ENCODE results near the gene ZAR1. TPM values are rescaled to one million over a fixed set of nuclear protein-coding genes. Genes with fewer than 3 reads are reported as not detected.

ZAR1 gene
- total and polyA plus RNA-seq, 4 donors: 0.22 TPM; not detected in 3

DNA sequence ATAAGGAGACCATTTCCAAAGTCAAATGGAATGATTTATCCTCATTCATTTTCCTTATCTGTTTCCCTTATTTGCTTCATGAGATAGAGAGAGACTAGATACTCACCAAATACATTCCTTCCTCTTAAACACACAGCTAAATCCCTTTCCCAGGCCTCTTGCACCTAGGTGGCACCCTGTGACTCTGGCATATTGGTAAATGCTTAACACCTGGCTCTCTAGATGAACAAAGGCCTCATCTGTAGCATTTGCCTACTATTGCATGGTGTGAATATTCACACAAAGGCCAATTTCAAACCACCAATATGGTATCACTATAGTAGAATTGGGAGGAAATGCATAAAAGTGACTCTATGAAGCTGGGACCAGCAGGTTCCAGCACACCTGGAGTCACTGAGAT lies 29.1 kb upstream of the ZAR1 start:
- Histone ChIP-seq H3K27ac (ENCODE audit: low read depth in 1 of 2, low read length in 1 of 2) (no peak overlapping the region), H3K27me3 (ENCODE audit: control insufficient read depth in 3 of 3, insufficient read depth in 3 of 3, low read length in 2 of 3) (no peaks in the 10 kb centered on the region), H3K4me3 (no peak overlapping the region), H3K9me3 (ENCODE audit: control insufficient read depth in 4 of 4, insufficient read depth in 3 of 4, low read length in 3 of 4) (peaks cover 0 to 4% (median under 1%) of the 10 kb centered on the region in 4 donors), H3K4me1 (ENCODE audit: control insufficient read depth in 5 of 5, insufficient read depth in 5 of 5, low read length in 5 of 5) (no peaks in the 10 kb centered on the region), H3K36me3 (ENCODE audit: control insufficient read depth in 4 of 4, insufficient read depth in 4 of 4, low read length in 4 of 4) (no peaks in the 10 kb centered on the region), H3K9ac (ENCODE audit: insufficient read depth in 1 of 2, low read length in 2 of 2) (no peak overlapping the region)
- TF ChIP-seq, protein P1, sequence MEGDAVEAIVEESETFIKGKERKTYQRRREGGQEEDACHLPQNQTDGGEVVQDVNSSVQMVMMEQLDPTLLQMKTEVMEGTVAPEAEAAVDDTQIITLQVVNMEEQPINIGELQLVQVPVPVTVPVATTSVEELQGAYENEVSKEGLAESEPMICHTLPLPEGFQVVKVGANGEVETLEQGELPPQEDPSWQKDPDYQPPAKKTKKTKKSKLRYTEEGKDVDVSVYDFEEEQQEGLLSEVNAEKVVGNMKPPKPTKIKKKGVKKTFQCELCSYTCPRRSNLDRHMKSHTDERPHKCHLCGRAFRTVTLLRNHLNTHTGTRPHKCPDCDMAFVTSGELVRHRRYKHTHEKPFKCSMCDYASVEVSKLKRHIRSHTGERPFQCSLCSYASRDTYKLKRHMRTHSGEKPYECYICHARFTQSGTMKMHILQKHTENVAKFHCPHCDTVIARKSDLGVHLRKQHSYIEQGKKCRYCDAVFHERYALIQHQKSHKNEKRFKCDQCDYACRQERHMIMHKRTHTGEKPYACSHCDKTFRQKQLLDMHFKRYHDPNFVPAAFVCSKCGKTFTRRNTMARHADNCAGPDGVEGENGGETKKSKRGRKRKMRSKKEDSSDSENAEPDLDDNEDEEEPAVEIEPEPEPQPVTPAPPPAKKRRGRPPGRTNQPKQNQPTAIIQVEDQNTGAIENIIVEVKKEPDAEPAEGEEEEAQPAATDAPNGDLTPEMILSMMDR (IDR thresholded peaks at IDR 0.05; ENCODE audit: control extremely low read depth, extremely low read depth): no peak
- no peak for ATAC-seq (ENCODE audit: insufficient read depth, low FRiP score)
- DNase-seq: no peak

DNA sequence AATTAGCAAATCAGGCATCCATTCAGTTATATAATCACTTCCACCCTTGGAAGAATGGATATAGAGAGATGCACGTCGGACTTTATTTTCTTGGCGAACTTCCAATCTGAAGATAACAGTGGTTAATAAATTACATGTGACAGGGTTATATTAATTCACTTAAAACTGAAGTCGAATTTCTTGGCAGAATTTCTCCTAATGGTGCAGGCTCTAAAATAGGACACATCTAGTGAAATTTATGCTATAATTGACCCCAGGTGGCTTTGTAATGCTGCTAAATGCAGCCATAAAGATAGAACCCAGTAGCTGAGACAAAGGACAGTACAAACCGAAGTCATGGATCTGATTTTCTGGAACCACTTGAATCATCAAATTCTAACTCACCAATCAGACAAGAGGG lies 27.7 kb upstream of the ZAR1 start:
- Histone ChIP-seq H3K9me3 (ENCODE audit: control insufficient read depth in 4 of 4, insufficient read depth in 3 of 4, low read length in 3 of 4) (peaks cover 0 to 4% (median under 1%) of the 10 kb centered on the region in 4 donors), H3K36me3 (ENCODE audit: control insufficient read depth in 4 of 4, insufficient read depth in 4 of 4, low read length in 4 of 4) (no peaks in the 10 kb centered on the region), H3K4me3 (no peak overlapping the region), H3K4me1 (ENCODE audit: control insufficient read depth in 5 of 5, insufficient read depth in 5 of 5, low read length in 5 of 5) (no peaks in the 10 kb centered on the region), H3K27ac (ENCODE audit: low read depth in 1 of 2, low read length in 1 of 2) (no peak overlapping the region), H3K27me3 (ENCODE audit: control insufficient read depth in 3 of 3, insufficient read depth in 3 of 3, low read length in 2 of 3) (no peaks in the 10 kb centered on the region), H3K9ac (ENCODE audit: insufficient read depth in 1 of 2, low read length in 2 of 2) (no peak overlapping the region)
- DNase-seq: peak in 2 of 3 donors; percentile 9 to 41
- TF ChIP-seq, protein P1 (IDR thresholded peaks at IDR 0.05; ENCODE audit: control extremely low read depth, extremely low read depth): no peak
- no peak for ATAC-seq (ENCODE audit: insufficient read depth, low FRiP score)
- 58 to 64% methylated on average over 5 of the region's 5 CpGs for WGBS, 2 donors

DNA sequence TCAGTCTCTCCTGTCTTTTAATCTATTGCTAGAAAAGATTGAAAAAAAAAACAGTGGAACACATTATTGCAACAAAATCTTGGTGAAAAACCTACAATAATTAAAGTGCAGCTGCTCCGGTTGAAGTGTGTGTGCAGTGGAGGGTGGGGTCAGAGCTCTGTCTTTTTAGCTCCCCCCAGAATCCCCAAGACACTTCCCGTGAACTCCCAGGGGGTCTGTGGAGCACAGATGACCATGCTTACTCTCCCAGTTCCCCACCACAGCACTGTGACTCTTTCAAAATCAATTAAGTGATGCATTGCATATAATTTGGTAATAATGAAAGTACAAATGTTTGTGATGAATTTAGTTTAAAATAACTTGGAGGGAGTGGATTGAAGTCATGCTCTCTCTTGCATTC lies 22.6 kb upstream of the ZAR1 start:
- H3K27me3 ChIP-seq (ENCODE audit: control insufficient read depth in 3 of 3, insufficient read depth in 3 of 3, low read length in 2 of 3): no peaks in the 10 kb centered on the region
- DNase-seq (no peak), ATAC-seq (ENCODE audit: insufficient read depth, low FRiP score) (no peak)
- H3K4me3 ChIP-seq: no peak overlapping the region
- WGBS, 2 donors: 69 to 85% methylated on average over 2 of the region's 2 CpGs
- no peaks in the 10 kb centered on the region for H3K36me3 ChIP-seq (ENCODE audit: control insufficient read depth in 4 of 4, insufficient read depth in 4 of 4, low read length in 4 of 4)
- H3K9ac ChIP-seq (ENCODE audit: insufficient read depth in 1 of 2, low read length in 2 of 2): no peak overlapping the region
- H3K27ac ChIP-seq (ENCODE audit: low read depth in 1 of 2, low read length in 1 of 2): no peak overlapping the region
- peaks cover 0 to 4% (median under 1%) of the 10 kb centered on the region in 4 donors for H3K9me3 ChIP-seq (ENCODE audit: control insufficient read depth in 4 of 4, insufficient read depth in 3 of 4, low read length in 3 of 4)
- no peaks in the 10 kb centered on the region for H3K4me1 ChIP-seq (ENCODE audit: control insufficient read depth in 5 of 5, insufficient read depth in 5 of 5, low read length in 5 of 5)
- TF ChIP-seq, protein P1 (IDR thresholded peaks at IDR 0.05; ENCODE audit: control extremely low read depth, extremely low read depth): no peak

DNA sequence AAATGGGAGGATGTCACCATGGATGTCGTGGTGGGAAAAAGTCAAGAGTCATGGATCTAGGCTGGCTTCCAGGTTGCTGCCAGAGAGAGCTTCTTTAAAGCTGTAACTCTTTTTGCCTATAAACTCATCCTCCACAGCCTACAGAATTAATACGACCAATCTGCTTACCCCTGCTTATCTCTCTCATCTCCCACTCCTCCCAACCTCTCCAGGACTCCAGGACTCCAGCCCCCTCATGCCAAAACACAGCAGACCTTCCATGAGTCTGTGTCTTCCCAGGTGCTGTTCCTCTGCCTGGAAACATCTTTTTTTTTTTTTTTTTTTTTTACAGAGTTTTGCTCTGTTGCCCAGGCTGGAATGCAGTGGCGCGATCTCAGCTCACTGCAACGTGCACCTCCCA lies 22.2 kb upstream of the ZAR1 start:
- ATAC-seq (ENCODE audit: insufficient read depth, low FRiP score) (no peak), DNase-seq (no peak)
- no peaks in the 10 kb centered on the region for H3K4me1 ChIP-seq (ENCODE audit: control insufficient read depth in 5 of 5, insufficient read depth in 5 of 5, low read length in 5 of 5)
- no peaks in the 10 kb centered on the region for H3K27me3 ChIP-seq (ENCODE audit: control insufficient read depth in 3 of 3, insufficient read depth in 3 of 3, low read length in 2 of 3)
- H3K9me3 ChIP-seq (ENCODE audit: control insufficient read depth in 4 of 4, insufficient read depth in 3 of 4, low read length in 3 of 4): peaks cover 0 to 4% (median under 1%) of the 10 kb centered on the region in 4 donors
- 63 to 75% methylated on average over 4 to 5 of the region's 5 CpGs for WGBS, 2 donors
- no peaks in the 10 kb centered on the region for H3K36me3 ChIP-seq (ENCODE audit: control insufficient read depth in 4 of 4, insufficient read depth in 4 of 4, low read length in 4 of 4)
- no peak overlapping the region for H3K4me3 ChIP-seq
- TF ChIP-seq, protein P1 (IDR thresholded peaks at IDR 0.05; ENCODE audit: control extremely low read depth, extremely low read depth): no peak
- H3K27ac ChIP-seq (ENCODE audit: low read depth in 1 of 2, low read length in 1 of 2): no peak overlapping the region
- H3K9ac ChIP-seq (ENCODE audit: insufficient read depth in 1 of 2, low read length in 2 of 2): no peak overlapping the region
